ENCODE data around the gene COG4. TPM values are rescaled to one million over a fixed set of nuclear protein-coding genes. Genes with fewer than 3 reads are reported as not detected.

The COG4 gene
- total and polyA plus RNA-seq, 2 donors = 39.6 to 63.3 TPM

GRCh38 chr16:70437017-70437581 lies 86.3 kb downstream of the COG4 start:
- 79% methylated on average over 5 of the region's 5 CpGs for WGBS

GRCh38 chr16:70434484-70435260 lies 88.7 kb downstream of the COG4 start:
- Histone ChIP-seq H3K27ac (ENCODE audit: low read depth in 1 of 2, low read length in 1 of 2) (peak overlapping the region; percentile 15 to 71), H3K4me3 (ENCODE audit: low read length in 2 of 2) (no peak overlapping the region), H3K36me3 (ENCODE audit: control insufficient read depth in 2 of 2, insufficient read depth in 2 of 2, low read length in 1 of 2) (peaks cover 5 to 6% of the 10 kb centered on the region in 2 donors), H3K9me3 (ENCODE audit: control insufficient read depth in 2 of 2, insufficient read depth in 1 of 2, low read length in 1 of 2) (no peaks in the 10 kb centered on the region), H3K27me3 (ENCODE audit: control insufficient read depth in 2 of 2, insufficient read depth in 1 of 2, low read length in 1 of 2) (no peaks in the 10 kb centered on the region), H3K4me1 (ENCODE audit: control insufficient read depth in 2 of 2, insufficient read depth in 2 of 2, low read length in 2 of 2) (peaks cover 38 to 70% of the 10 kb centered on the region in 2 donors)
- WGBS = 93% methylated on average over 6 of the region's 6 CpGs
- DNase-seq (ENCODE audit: low read depth in 6 of 9, low spot score in 9 of 9) = peak in 1 of 9 donors; percentile 61

More at GRCh38 chr16:70437017-70437581, 86.3 kb downstream of the COG4 start:
- peaks cover 26 to 56% of the 10 kb centered on the region in 2 donors for H3K4me1 ChIP-seq (ENCODE audit: control insufficient read depth in 2 of 2, insufficient read depth in 2 of 2, low read length in 2 of 2)
- DNase-seq (ENCODE audit: low read depth in 6 of 9, low spot score in 9 of 9) = peak in 1 of 9 donors; percentile 48
- no peaks in the 10 kb centered on the region for H3K27me3 ChIP-seq (ENCODE audit: control insufficient read depth in 2 of 2, insufficient read depth in 1 of 2, low read length in 1 of 2)
- peak overlapping the region; percentile 69 to 92 for H3K4me3 ChIP-seq (ENCODE audit: low read length in 2 of 2)
- H3K27ac ChIP-seq (ENCODE audit: low read depth in 1 of 2, low read length in 1 of 2) = peak overlapping the region in 1 of 2 donors; percentile 18
- peaks cover 5 to 6% of the 10 kb centered on the region in 2 donors for H3K36me3 ChIP-seq (ENCODE audit: control insufficient read depth in 2 of 2, insufficient read depth in 2 of 2, low read length in 1 of 2)
- H3K9me3 ChIP-seq (ENCODE audit: control insufficient read depth in 2 of 2, insufficient read depth in 1 of 2, low read length in 1 of 2) = no peaks in the 10 kb centered on the region

GRCh38 chr16:70433458-70434103 lies 89.8 kb downstream of the COG4 start:
- Histone ChIP-seq H3K4me3 (ENCODE audit: low read length in 2 of 2) (no peak overlapping the region), H3K9me3 (ENCODE audit: control insufficient read depth in 2 of 2, insufficient read depth in 1 of 2, low read length in 1 of 2) (no peaks in the 10 kb centered on the region), H3K27me3 (ENCODE audit: control insufficient read depth in 2 of 2, insufficient read depth in 1 of 2, low read length in 1 of 2) (no peaks in the 10 kb centered on the region), H3K4me1 (ENCODE audit: control insufficient read depth in 2 of 2, insufficient read depth in 2 of 2, low read length in 2 of 2) (peaks cover 41 to 73% of the 10 kb centered on the region in 2 donors), H3K36me3 (ENCODE audit: control insufficient read depth in 2 of 2, insufficient read depth in 2 of 2, low read length in 1 of 2) (peaks cover 6 to 11% of the 10 kb centered on the region in 2 donors), H3K27ac (ENCODE audit: low read depth in 1 of 2, low read length in 1 of 2) (peak overlapping the region in 1 of 2 donors; percentile 41)
- DNase-seq (ENCODE audit: low read depth in 6 of 9, low spot score in 9 of 9) = no peak
- WGBS = 81% methylated on average over 5 of the region's 5 CpGs

- no peak overlapping the region for H3K4me3 ChIP-seq (ENCODE audit: low read length in 2 of 2)
- DNase-seq (ENCODE audit: low read depth in 6 of 9, low spot score in 9 of 9) = no peak
Measured at GRCh38 chr16:70432723-70433457, 90.5 kb downstream of the COG4 start.

GRCh38 chr16:70432356-70432722 lies 91.0 kb downstream of the COG4 start:
- 69% methylated on average over 3 of the region's 3 CpGs for WGBS
- no peak for DNase-seq (ENCODE audit: low read depth in 6 of 9, low spot score in 9 of 9)

More at GRCh38 chr16:70432723-70433457, 90.5 kb downstream of the COG4 start:
- peaks cover 6 to 11% of the 10 kb centered on the region in 2 donors for H3K36me3 ChIP-seq (ENCODE audit: control insufficient read depth in 2 of 2, insufficient read depth in 2 of 2, low read length in 1 of 2)
- H3K9me3 ChIP-seq (ENCODE audit: control insufficient read depth in 2 of 2, insufficient read depth in 1 of 2, low read length in 1 of 2) = no peaks in the 10 kb centered on the region
- peaks cover 48 to 74% of the 10 kb centered on the region in 2 donors for H3K4me1 ChIP-seq (ENCODE audit: control insufficient read depth in 2 of 2, insufficient read depth in 2 of 2, low read length in 2 of 2)
- H3K27me3 ChIP-seq (ENCODE audit: control insufficient read depth in 2 of 2, insufficient read depth in 1 of 2, low read length in 1 of 2) = no peaks in the 10 kb centered on the region
- 67% methylated on average over 12 of the region's 12 CpGs for WGBS
- peak overlapping the region in 1 of 2 donors; percentile 41 for H3K27ac ChIP-seq (ENCODE audit: low read depth in 1 of 2, low read length in 1 of 2)

GRCh38 chr16:70430667-70431536 lies 92.5 kb downstream of the COG4 start:
- WGBS = 39% methylated on average over 11 of the region's 11 CpGs
- Histone ChIP-seq H3K4me3 (ENCODE audit: low read length in 2 of 2) (no peak overlapping the region), H3K27ac (ENCODE audit: low read depth in 1 of 2, low read length in 1 of 2) (peak overlapping the region; percentile 92), H3K9me3 (ENCODE audit: control insufficient read depth in 2 of 2, insufficient read depth in 1 of 2, low read length in 1 of 2) (no peaks in the 10 kb centered on the region), H3K27me3 (ENCODE audit: control insufficient read depth in 2 of 2, insufficient read depth in 1 of 2, low read length in 1 of 2) (no peaks in the 10 kb centered on the region), H3K36me3 (ENCODE audit: control insufficient read depth in 2 of 2, insufficient read depth in 2 of 2, low read length in 1 of 2) (peaks cover 6 to 11% of the 10 kb centered on the region in 2 donors), H3K4me1 (ENCODE audit: control insufficient read depth in 2 of 2, insufficient read depth in 2 of 2, low read length in 2 of 2) (peaks cover 41 to 67% of the 10 kb centered on the region in 2 donors)
- DNase-seq (ENCODE audit: low read depth in 6 of 9, low spot score in 9 of 9) = peak in 3 of 9 donors; percentile 67 to 83 (median 69)

More at GRCh38 chr16:70432356-70432722, 91.0 kb downstream of the COG4 start:
- Histone ChIP-seq H3K36me3 (ENCODE audit: control insufficient read depth in 2 of 2, insufficient read depth in 2 of 2, low read length in 1 of 2) (peaks cover 6 to 11% of the 10 kb centered on the region in 2 donors), H3K27me3 (ENCODE audit: control insufficient read depth in 2 of 2, insufficient read depth in 1 of 2, low read length in 1 of 2) (no peaks in the 10 kb centered on the region), H3K9me3 (ENCODE audit: control insufficient read depth in 2 of 2, insufficient read depth in 1 of 2, low read length in 1 of 2) (no peaks in the 10 kb centered on the region), H3K4me1 (ENCODE audit: control insufficient read depth in 2 of 2, insufficient read depth in 2 of 2, low read length in 2 of 2) (peaks cover 48 to 74% of the 10 kb centered on the region in 2 donors), H3K4me3 (ENCODE audit: low read length in 2 of 2) (no peak overlapping the region), H3K27ac (ENCODE audit: low read depth in 1 of 2, low read length in 1 of 2) (peak overlapping the region in 1 of 2 donors; percentile 41)
